Natural killer cell treated with Interleukin-12 subunit alpha and Interleukin-12 subunit beta and Interleukin-15 and Interleukin-18, amount 100 ng/mL, for 72 hours (primary cell): ENCODE data around the gene COL6A5. TPM values are rescaled to one million over a fixed set of nuclear protein-coding genes. Genes with fewer than 3 reads are reported as not detected.
"Not testable (repeated sequence)": the region's sequence is repeated elsewhere in the genome, so short reads cannot be mapped to it uniquely, and the experiment has no call there.

Experiments
- ATAC-seq, 2 donors: fragments of 150-1000 bp; cut with Tn5 transposase in 1 of 2; sonication (Bioruptor Pico), chemical (Tn5 transposase) in 1 of 2; 2 replicates each; pipeline ENCODE4 v1.10.0; 2021
- DNase-seq: peaks from one replicate; pipeline ENCODE4 v3.0.0; 2022; ENCODE audit warnings: low spot score
- H3K27ac Mint-ChIP-seq, 2 donors: 1 replicate in 1 of 2; 2 replicates in 1 of 2; pipeline ENCODE4 v1.8.0; 2022; ENCODE audit warnings: mixed read lengths in 2 of 2, mild to moderate bottlenecking in 1 of 2, moderate library complexity in 1 of 2
- H3K27me3 Mint-ChIP-seq, 2 donors: 1 replicate in 1 of 2; 2 replicates in 1 of 2; pipeline ENCODE4 v1.8.0; 2022; ENCODE audit warnings: mixed read lengths in 2 of 2
- H3K36me3 Mint-ChIP-seq: one replicate; pipeline ENCODE4 v1.8.0; 2022; ENCODE audit warnings: mixed read lengths
- H3K4me1 Mint-ChIP-seq, 2 donors: 1 replicate in 1 of 2; 2 replicates in 1 of 2; pipeline ENCODE4 v1.8.0; 2022; ENCODE audit warnings: low read depth in 2 of 2, mixed read lengths in 2 of 2, mild to moderate bottlenecking in 1 of 2
- H3K4me3 Mint-ChIP-seq: one replicate; pipeline ENCODE4 v1.8.0; 2022; ENCODE audit warnings: mixed read lengths
- H3K9me3 Mint-ChIP-seq: 2 replicates; pipeline ENCODE4 v1.8.0; 2022; ENCODE audit warnings: mixed read lengths
- total RNA-seq, 2 donors: library from RNA; stranded (reverse); gene quantifications; one replicate each; pipeline ENCODE4 v1.2.3, GENCODE V29; 2022

Gene COL6A5
- total RNA-seq, 2 donors from 2014 or later = not detected

DNA sequence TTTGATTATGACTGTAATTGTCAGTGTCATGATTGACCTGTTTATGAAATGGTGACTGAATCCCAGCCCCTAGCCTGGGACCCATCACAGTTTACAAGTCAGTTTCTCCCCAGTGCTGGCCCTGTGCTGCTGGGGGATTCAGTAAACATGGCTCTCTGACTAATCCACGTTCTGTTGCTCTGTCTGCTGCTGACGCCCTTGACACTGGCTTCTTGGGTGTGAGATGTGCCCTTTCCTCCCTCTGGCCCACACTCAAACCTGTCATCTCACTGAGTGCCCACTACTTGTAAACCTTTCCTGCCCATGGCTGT, 84.2 kb downstream of the COL6A5 start:
- DNase-seq (no peak), ATAC-seq (no peak)
- Mint-ChIP-seq H3K9me3 (peaks cover 3% of the 10 kb centered on the region), H3K4me1 (no peaks in the 10 kb centered on the region), H3K4me3 (no peak overlapping the region), H3K27ac (no peak overlapping the region), H3K36me3 (no peaks in the 10 kb centered on the region), H3K27me3 (peaks cover 0 to 7% of the 10 kb centered on the region in 2 donors)

DNA sequence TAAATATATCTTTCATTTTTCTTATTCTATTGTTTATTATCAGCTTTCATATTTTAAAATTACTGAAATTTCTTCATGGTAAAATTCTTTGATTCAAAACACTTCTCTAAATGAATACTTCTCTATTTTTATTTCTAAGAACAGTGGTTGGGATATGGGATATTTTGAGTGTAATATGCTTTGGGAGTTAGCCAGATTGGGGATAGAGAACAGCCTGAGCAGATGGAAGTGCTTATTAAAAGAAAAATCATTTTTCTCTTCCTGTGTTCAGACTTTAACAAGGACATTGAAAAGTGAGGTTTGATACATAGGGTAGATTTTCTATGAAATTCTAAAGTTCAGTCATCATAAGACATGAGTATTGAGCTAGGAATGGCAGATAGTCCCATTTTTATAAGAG, 84.8 kb downstream of the COL6A5 start:
- peaks cover 0 to 7% of the 10 kb centered on the region in 2 donors for H3K27me3 Mint-ChIP-seq
- no peak overlapping the region for H3K4me3 Mint-ChIP-seq
- H3K4me1 Mint-ChIP-seq = no peaks in the 10 kb centered on the region
- H3K27ac Mint-ChIP-seq = no peak overlapping the region
- ATAC-seq (no peak), DNase-seq (no peak)
- H3K9me3 Mint-ChIP-seq = peaks cover 7% of the 10 kb centered on the region
- no peaks in the 10 kb centered on the region for H3K36me3 Mint-ChIP-seq

DNA sequence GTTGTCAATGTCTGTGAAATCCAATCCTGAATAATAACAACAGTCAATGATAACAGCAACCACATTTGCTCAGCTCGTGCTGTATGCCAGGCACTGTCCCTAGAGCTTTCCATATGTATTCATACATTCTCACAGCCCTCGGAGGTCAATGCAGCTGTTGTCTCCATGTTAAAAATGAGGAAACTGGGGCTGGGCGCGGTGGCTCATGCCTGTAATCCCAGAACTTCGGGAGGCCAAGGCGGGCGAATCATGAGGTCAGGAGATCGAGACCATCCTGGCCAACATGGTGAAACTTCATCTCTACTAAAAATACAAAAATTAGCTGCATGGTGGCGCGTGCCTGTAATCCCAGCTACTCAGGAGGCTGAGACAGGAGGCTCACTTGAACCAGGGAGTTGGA, 86.6 kb downstream of the COL6A5 start:
- not testable (repeated sequence) for ATAC-seq, H3K36me3 Mint-ChIP-seq, H3K27ac Mint-ChIP-seq, H3K4me3 Mint-ChIP-seq, DNase-seq, H3K4me1 Mint-ChIP-seq
- Mint-ChIP-seq H3K27me3 (peaks cover 0 to 15% of the 10 kb centered on the region in 2 donors), H3K9me3 (peaks cover 15% of the 10 kb centered on the region)

DNA sequence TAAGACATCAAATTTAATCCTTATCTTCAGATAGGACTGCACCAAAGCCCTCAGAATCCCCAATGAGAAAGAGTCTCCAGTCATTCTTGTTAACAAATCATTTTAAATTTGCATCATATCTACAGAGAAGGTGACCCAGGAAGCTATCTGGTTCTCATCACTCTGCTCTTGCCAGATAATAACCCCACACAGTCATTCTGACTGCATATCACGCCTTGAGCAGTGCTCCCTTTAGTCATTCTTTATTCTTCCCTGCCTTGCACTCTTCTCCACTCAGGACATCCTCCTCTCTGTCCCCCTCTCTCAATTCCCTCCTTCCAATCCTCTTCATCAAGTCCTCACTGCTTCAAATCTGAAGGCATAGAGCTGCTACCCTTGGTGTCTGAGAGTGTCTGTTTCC, 87.8 kb downstream of the COL6A5 start:
- Mint-ChIP-seq H3K36me3 (no peaks in the 10 kb centered on the region), H3K27ac (no peak overlapping the region), H3K9me3 (peaks cover 18% of the 10 kb centered on the region), H3K4me3 (no peak overlapping the region), H3K4me1 (no peaks in the 10 kb centered on the region), H3K27me3 (peaks cover 0 to 23% of the 10 kb centered on the region in 2 donors)
- ATAC-seq (no peak), DNase-seq (no peak)

DNA sequence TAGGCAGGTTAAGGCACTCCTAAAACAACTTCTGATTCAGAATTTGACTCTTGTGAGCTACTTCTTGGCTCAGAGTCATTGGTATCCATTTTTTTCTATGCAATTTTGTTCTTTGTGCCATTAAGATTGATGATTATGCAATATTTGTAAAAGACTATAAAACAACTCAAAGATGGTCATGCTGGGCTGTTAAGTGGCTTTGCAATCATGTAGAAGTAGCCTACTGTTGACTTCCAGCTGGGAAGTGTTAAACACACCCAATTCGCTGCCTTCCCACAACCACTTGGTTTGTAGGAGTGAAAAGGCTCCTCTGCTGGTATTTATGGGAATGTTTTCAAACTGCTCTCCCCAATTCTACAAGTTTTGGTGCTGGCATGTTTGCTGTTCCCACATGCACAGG, 96.8 kb downstream of the COL6A5 start:
- no peak overlapping the region for H3K27ac Mint-ChIP-seq
- no peak overlapping the region for H3K4me3 Mint-ChIP-seq
- DNase-seq = no peak
- peaks cover 2% of the 10 kb centered on the region for H3K9me3 Mint-ChIP-seq
- H3K4me1 Mint-ChIP-seq = no peaks in the 10 kb centered on the region
- ATAC-seq = no peak
- H3K36me3 Mint-ChIP-seq = no peaks in the 10 kb centered on the region
- H3K27me3 Mint-ChIP-seq = peaks cover 3 to 12% of the 10 kb centered on the region in 2 donors

DNA sequence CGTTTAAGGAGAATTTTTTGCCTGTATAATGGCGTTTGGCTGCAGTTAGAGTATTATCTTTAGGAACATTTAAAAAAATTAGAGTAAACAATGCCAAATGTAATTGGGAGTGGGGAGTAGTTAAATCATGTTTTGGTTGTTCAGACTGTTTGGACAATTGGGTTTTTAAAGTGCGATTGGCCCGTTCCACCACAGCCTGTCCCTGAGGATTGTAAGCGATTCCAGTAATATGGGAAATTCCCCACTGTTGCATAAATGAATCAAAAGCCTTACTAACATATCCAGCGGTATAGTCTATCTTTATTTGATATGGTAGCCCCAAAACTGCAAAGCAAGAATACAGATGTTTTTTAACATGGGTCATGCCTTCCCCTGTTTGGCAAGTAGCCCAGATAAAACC, 101.4 kb downstream of the COL6A5 start:
- not testable (repeated sequence) for H3K9me3 Mint-ChIP-seq, H3K4me1 Mint-ChIP-seq, H3K27me3 Mint-ChIP-seq, H3K36me3 Mint-ChIP-seq, H3K4me3 Mint-ChIP-seq, DNase-seq, ATAC-seq, H3K27ac Mint-ChIP-seq

DNA sequence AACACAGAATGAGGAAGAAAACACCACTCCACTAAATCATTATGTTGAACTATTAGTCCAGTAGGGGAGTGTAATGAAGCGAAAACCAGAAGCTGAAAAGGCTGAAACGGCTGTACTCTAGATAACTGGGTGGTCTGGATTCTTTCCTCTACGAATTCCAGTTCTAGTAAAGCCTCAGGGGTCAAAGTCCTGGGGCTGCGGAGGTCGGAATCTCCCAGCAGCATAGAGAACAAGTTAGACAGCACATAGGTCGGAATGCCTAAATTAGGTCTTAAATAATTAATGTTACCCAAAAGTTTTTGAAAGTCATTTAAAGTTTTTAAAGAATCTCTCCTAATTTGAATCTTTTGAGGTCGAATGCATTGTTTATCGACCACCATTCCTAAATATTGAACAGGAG, 102.7 kb downstream of the COL6A5 start:
- not testable (repeated sequence) for DNase-seq, H3K4me3 Mint-ChIP-seq, H3K9me3 Mint-ChIP-seq, ATAC-seq, H3K36me3 Mint-ChIP-seq, H3K27me3 Mint-ChIP-seq, H3K27ac Mint-ChIP-seq, H3K4me1 Mint-ChIP-seq

DNA sequence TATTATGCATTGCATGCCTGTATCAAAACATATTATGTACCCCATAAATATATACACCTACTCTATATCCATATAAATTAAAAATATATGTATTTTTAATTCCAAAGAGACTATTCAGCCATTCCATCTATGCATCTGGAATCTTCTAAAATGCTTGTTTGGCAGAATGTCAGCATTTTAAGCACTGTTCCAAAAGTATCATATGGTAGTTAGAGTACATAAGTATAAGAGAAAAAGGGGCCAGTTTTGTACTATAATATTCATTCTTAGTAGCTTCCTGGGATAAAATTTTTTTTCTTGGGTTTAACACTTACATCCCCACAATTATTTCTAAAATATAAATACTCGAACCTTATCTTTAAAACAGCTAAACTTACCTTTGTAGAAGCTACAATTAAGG, 111.1 kb downstream of the COL6A5 start:
- Mint-ChIP-seq H3K4me3 (no peak overlapping the region), H3K27ac (no peak overlapping the region), H3K4me1 (no peaks in the 10 kb centered on the region), H3K36me3 (no peaks in the 10 kb centered on the region), H3K9me3 (peaks cover 1% of the 10 kb centered on the region), H3K27me3 (peaks cover 0 to 2% of the 10 kb centered on the region in 2 donors)
- no peak for ATAC-seq
- no peak for DNase-seq

DNA sequence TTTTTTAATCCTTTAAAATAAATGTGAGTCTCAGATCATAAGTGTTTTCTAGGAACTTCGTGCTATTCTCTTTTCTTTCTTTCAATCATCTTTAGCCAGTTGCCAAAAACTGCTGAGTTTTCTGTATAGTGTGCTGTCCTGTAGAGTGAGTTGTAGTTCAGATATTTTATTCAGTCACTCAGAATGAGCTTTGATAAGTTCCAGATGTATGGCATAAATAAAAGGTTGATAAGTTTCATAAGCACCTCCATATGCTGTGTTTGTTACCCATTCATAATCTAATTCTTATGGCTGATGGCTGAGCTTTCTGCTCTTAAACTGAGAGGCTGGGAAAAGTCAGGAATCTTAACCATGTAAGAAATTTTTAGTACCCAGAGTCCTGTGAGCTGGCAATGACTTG, 112.2 kb downstream of the COL6A5 start:
- Mint-ChIP-seq H3K4me3 (no peak overlapping the region), H3K9me3 (no peaks in the 10 kb centered on the region)
- no peak for ATAC-seq

DNA sequence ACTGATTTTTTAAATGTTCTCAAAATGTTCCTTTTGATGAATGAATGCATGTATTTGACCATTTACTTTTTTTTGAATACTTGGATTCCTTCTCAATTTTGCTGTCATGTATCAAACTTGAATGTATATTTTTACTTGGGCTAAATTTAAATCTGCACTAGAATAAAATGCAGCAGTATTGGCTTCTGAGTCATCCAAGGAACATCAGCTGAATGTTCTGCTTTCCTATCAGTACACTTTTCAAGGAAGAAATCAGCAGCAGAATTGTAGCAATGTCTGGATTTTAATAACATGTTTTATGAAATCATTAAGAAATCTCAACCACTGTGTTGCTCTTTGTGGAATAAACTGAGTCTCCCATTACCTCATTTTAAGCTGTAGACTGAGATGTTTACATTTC, 114.5 kb downstream of the COL6A5 start:
- no peak for DNase-seq
- H3K4me1 Mint-ChIP-seq = no peaks in the 10 kb centered on the region
- H3K4me3 Mint-ChIP-seq = no peak overlapping the region
- no peaks in the 10 kb centered on the region for H3K9me3 Mint-ChIP-seq
- H3K27me3 Mint-ChIP-seq = peaks cover 0 to 5% of the 10 kb centered on the region in 2 donors
- no peak overlapping the region for H3K27ac Mint-ChIP-seq
- ATAC-seq = no peak
- no peaks in the 10 kb centered on the region for H3K36me3 Mint-ChIP-seq

More for the DNA sequence above, 112.2 kb downstream of the COL6A5 start:
- peaks cover 0 to 2% of the 10 kb centered on the region in 2 donors for H3K27me3 Mint-ChIP-seq
- H3K36me3 Mint-ChIP-seq = no peaks in the 10 kb centered on the region
- no peaks in the 10 kb centered on the region for H3K4me1 Mint-ChIP-seq
- DNase-seq = no peak
- no peak overlapping the region for H3K27ac Mint-ChIP-seq

DNA sequence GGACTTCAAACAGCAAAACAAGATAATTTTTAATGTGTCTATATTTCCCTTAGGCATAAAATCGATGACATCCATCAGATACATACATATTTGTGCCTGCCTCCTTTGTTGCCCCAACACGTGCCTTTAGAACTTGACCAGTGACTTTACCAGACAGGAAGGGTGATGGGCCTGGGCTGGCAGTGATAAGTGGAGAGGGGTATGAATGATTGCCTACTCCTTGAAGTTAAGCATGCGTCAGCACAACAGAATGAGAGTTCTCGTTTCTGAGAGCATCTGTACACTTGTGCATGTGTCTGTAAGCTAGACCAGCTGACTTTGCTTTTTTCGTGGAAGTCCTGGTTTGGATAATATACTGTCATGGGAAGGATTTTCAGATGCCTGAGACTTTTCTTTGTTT, 116.6 kb downstream of the COL6A5 start:
- Mint-ChIP-seq H3K36me3 (no peaks in the 10 kb centered on the region), H3K27me3 (peaks cover 0 to 6% of the 10 kb centered on the region in 2 donors), H3K9me3 (peaks cover 4% of the 10 kb centered on the region), H3K27ac (no peak overlapping the region), H3K4me3 (no peak overlapping the region), H3K4me1 (no peaks in the 10 kb centered on the region)
- no peak for ATAC-seq
- no peak for DNase-seq

DNA sequence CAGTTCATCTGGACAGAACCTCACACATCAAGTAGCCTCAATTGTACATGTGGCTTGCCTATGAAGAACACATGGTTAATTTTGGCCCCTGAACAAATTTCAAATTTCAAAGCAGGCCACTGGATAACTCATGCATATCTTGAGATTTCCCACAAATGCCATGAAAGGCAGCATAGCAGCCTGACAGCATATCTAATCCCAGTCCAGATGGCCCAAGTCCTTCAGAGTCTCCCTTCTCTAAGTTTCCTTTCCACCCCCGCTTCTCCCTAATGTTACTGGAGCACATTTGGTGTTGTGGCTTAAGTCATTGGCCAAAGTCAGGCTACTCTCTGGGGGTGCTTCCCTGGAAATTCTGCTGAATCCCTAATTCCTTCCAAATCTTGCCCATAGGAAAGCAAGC, 117.7 kb downstream of the COL6A5 start:
- Mint-ChIP-seq H3K27me3 (peaks cover 0 to 6% of the 10 kb centered on the region in 2 donors), H3K9me3 (peaks cover 4% of the 10 kb centered on the region)
- ATAC-seq = no peak

DNA sequence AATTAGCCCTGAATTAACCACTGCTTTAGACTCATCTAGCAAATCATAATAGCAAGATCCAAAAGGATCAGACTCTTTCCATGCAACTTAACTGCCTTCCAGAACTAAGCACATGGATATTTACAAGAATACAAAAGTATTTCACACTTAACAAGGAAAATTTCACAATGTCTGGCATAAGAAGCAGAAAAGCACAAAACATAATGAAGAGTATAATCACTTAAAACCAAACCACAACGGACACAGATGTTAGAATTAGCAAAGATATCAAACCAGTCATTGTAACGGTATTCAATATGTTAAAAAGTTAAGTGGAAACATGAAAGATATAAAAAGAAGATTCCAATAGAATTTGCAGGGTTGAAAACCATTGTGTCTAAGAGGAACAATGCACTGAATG, 120.0 kb downstream of the COL6A5 start:
- peaks cover 4% of the 10 kb centered on the region for H3K9me3 Mint-ChIP-seq
- no peaks in the 10 kb centered on the region for H3K4me1 Mint-ChIP-seq
- no peak for ATAC-seq

More for the DNA sequence above, 117.7 kb downstream of the COL6A5 start:
- Mint-ChIP-seq H3K4me3 (no peak overlapping the region), H3K4me1 (no peaks in the 10 kb centered on the region), H3K27ac (no peak overlapping the region), H3K36me3 (no peaks in the 10 kb centered on the region)
- DNase-seq = no peak

DNA sequence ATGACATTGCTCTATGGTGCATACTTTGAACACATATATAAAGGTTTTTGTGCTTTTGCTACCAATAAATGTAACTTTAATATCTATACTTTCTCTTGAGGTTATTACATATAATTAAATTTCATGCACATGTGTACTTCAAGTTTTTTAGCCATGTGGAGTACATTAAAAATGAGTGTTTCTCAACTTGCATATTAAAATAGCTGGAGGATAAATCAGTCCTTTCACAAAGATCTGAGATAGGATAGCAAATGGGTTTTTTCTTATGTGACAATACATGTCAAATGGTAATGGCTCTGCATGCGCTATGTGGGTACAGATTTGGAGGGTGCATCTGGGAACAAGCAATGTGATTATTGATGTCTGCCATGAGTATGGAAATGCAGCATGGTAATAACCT, 122.8 kb downstream of the COL6A5 start:
- DNase-seq = no peak
- peaks cover 4% of the 10 kb centered on the region for H3K9me3 Mint-ChIP-seq
- no peak overlapping the region for H3K27ac Mint-ChIP-seq
- H3K4me3 Mint-ChIP-seq = no peak overlapping the region
- peaks cover 4% of the 10 kb centered on the region for H3K36me3 Mint-ChIP-seq
- ATAC-seq = no peak
- H3K27me3 Mint-ChIP-seq = peaks cover 10 to 14% of the 10 kb centered on the region in 2 donors
- H3K4me1 Mint-ChIP-seq = no peaks in the 10 kb centered on the region

More for the DNA sequence above, 120.0 kb downstream of the COL6A5 start:
- H3K36me3 Mint-ChIP-seq = no peaks in the 10 kb centered on the region
- H3K27ac Mint-ChIP-seq = no peak overlapping the region
- no peak overlapping the region for H3K4me3 Mint-ChIP-seq
- H3K27me3 Mint-ChIP-seq = peaks cover 0 to 6% of the 10 kb centered on the region in 2 donors
- no peak for DNase-seq

DNA sequence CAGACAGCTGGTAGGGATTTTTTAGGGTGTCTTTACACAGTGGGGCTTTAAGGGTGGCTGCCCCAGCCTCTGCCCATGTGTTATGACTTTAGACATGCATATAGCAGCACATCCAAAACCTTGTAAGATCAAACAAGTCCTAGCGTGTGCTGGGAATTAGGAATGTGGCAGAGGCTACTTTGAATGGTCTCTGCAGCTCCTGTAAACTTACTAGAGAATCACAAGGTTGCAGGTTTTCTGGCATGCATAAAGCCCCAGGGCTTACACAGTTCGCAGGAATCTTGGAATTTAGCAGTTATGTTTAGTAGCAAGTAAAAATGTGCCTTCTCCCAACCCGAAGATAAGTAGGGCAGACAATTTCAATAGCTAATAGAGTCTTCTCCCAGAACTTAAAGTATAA, 124.7 kb downstream of the COL6A5 start:
- Mint-ChIP-seq H3K27me3 (peaks cover 10% of the 10 kb centered on the region in 2 donors), H3K4me1 (no peaks in the 10 kb centered on the region)
- ATAC-seq = no peak

More for the DNA sequence above, 124.7 kb downstream of the COL6A5 start:
- peaks cover 4% of the 10 kb centered on the region for H3K9me3 Mint-ChIP-seq
- H3K4me3 Mint-ChIP-seq = no peak overlapping the region
- H3K27ac Mint-ChIP-seq = no peak overlapping the region
- DNase-seq = no peak
- peaks cover 4% of the 10 kb centered on the region for H3K36me3 Mint-ChIP-seq
